ENCODE results near the gene ERC2. TPM values are rescaled to one million over a fixed set of nuclear protein-coding genes. Genes with fewer than 3 reads are reported as not detected.

ERC2 gene
- polyA plus RNA-seq, 3 donors: not detected

- no peaks in the 10 kb centered on the region for H3K4me1 Mint-ChIP-seq
- peaks cover 3 to 4% (median 4%) of the 10 kb centered on the region in 3 donors for H3K27me3 Mint-ChIP-seq (ENCODE audit: low read depth in 3 of 3)
- H3K79me2 ChIP-seq (ENCODE audit: insufficient read depth, low read length): no peaks in the 10 kb centered on the region
- 100% methylated on average over 1 of the region's 3 CpGs for WGBS (ENCODE audit: insufficient coverage)
- no peak overlapping the region for H3K4me3 ChIP-seq (replicated peaks in 1 of 3; ENCODE audit: low read depth in 2 of 3, low read length in 3 of 3)
- H3K27ac Mint-ChIP-seq: no peak overlapping the region
- H3K4me3 Mint-ChIP-seq: no peak overlapping the region
- H3K36me3 Mint-ChIP-seq: no peaks in the 10 kb centered on the region
- H3K36me3 ChIP-seq (replicated peaks in 1 of 2; ENCODE audit: control insufficient read depth in 1 of 2, insufficient read depth in 2 of 2, low read length in 2 of 2): no peaks in the 10 kb centered on the region
- H4K20me1 ChIP-seq (ENCODE audit: insufficient read depth, low read length): no peaks in the 10 kb centered on the region
- TF ChIP-seq CTCF (IDR thresholded peaks at IDR 0.05): no peak
- peaks cover 0 to 4% (median 0%) of the 10 kb centered on the region in 7 donors for H3K9me3 Mint-ChIP-seq
- no peak for DNase-seq
- H3K9me3 ChIP-seq (replicated peaks in 1 of 2; ENCODE audit: control insufficient read depth in 1 of 2, insufficient read depth in 1 of 2, low read length in 2 of 2): no peaks in the 10 kb centered on the region
- no peak overlapping the region for H3K4me2 ChIP-seq (replicated peaks; ENCODE audit: extremely low read depth, low read length, poor library complexity, severe bottlenecking)
- H3K27ac ChIP-seq (ENCODE audit: low read depth in 1 of 2, low read length in 2 of 2): no peak overlapping the region
- no peaks in the 10 kb centered on the region for H3K4me1 ChIP-seq (ENCODE audit: control insufficient read depth in 1 of 2, insufficient read depth in 2 of 2, low read length in 2 of 2)
- no peak overlapping the region for H3K9ac ChIP-seq (ENCODE audit: insufficient read depth, low read length, poor library complexity, severe bottlenecking)
- intact Hi-C loops (cut with micrococcal nuclease): no loop called here
- H2AFZ ChIP-seq (ENCODE audit: insufficient read depth, low read depth, low read length, poor library complexity, severe bottlenecking): no peak overlapping the region
- H3K27me3 ChIP-seq (ENCODE audit: control insufficient read depth in 2 of 2, insufficient read depth in 2 of 2, low read length in 2 of 2): no peaks in the 10 kb centered on the region
Measured at GRCh38 chr3:56297281-56297840, 170.9 kb downstream of the ERC2 start.

GRCh38 chr3:56296361-56296760, 171.9 kb downstream of the ERC2 start:
- no peak overlapping the region for H3K27ac Mint-ChIP-seq
- H3K4me3 Mint-ChIP-seq: no peak overlapping the region

More at GRCh38 chr3:56296361-56296760, 171.9 kb downstream of the ERC2 start:
- intact Hi-C loops (cut with micrococcal nuclease): no loop called here
- Histone ChIP-seq H3K9ac (ENCODE audit: insufficient read depth, low read length, poor library complexity, severe bottlenecking) (no peak overlapping the region), H3K79me2 (ENCODE audit: insufficient read depth, low read length) (no peaks in the 10 kb centered on the region), H3K4me2 (replicated peaks; ENCODE audit: extremely low read depth, low read length, poor library complexity, severe bottlenecking) (no peak overlapping the region), H4K20me1 (ENCODE audit: insufficient read depth, low read length) (no peaks in the 10 kb centered on the region), H2AFZ (ENCODE audit: insufficient read depth, low read depth, low read length, poor library complexity, severe bottlenecking) (no peak overlapping the region), H3K27ac (ENCODE audit: low read depth in 1 of 2, low read length in 2 of 2) (no peak overlapping the region), H3K36me3 (replicated peaks in 1 of 2; ENCODE audit: control insufficient read depth in 1 of 2, insufficient read depth in 2 of 2, low read length in 2 of 2) (no peaks in the 10 kb centered on the region), H3K27me3 (ENCODE audit: control insufficient read depth in 2 of 2, insufficient read depth in 2 of 2, low read length in 2 of 2) (no peaks in the 10 kb centered on the region), H3K4me1 (ENCODE audit: control insufficient read depth in 1 of 2, insufficient read depth in 2 of 2, low read length in 2 of 2) (no peaks in the 10 kb centered on the region), H3K9me3 (replicated peaks in 1 of 2; ENCODE audit: control insufficient read depth in 1 of 2, insufficient read depth in 1 of 2, low read length in 2 of 2) (no peaks in the 10 kb centered on the region), H3K4me3 (replicated peaks in 1 of 3; ENCODE audit: low read depth in 2 of 3, low read length in 3 of 3) (no peak overlapping the region)
- peaks cover 0 to 4% (median 0%) of the 10 kb centered on the region in 7 donors for H3K9me3 Mint-ChIP-seq
- peaks cover 2 to 5% (median 4%) of the 10 kb centered on the region in 3 donors for H3K27me3 Mint-ChIP-seq (ENCODE audit: low read depth in 3 of 3)
- H3K4me1 Mint-ChIP-seq: no peaks in the 10 kb centered on the region
- no peak for DNase-seq
- no peaks in the 10 kb centered on the region for H3K36me3 Mint-ChIP-seq
- 88% methylated on average over 5 of the region's 5 CpGs for WGBS (ENCODE audit: insufficient coverage)
- TF ChIP-seq CTCF (IDR thresholded peaks at IDR 0.05): no peak

Measured in CD14-positive monocyte (primary cell).